GM23338 (cell line): ENCODE data around the gene LEKR1. TPM values are rescaled to one million over a fixed set of nuclear protein-coding genes. Genes with fewer than 3 reads are reported as not detected.
A peak's percentile ranks its signal among the peaks of the same experiment; 100 is the strongest.

ENCODE experiments used
- ATAC-seq: fragments of 200-7000 bp; cut with Tn5 transposase; 3 replicates; pipeline ENCODE4 v1.9.1; 2020
- DNase-seq: peaks from one replicate; pipeline ENCODE4 v3.0.0-alpha.2; 2015; ENCODE audit warnings: low spot score
- H2AFZ ChIP-seq: fragments of 200-600 bp; sonication (generic); 2 replicates; pipeline ENCODE4 v1.8.0; 2016; ENCODE audit warnings: antibody characterized with exemption, mild to moderate bottlenecking, moderate library complexity
- H3F3A ChIP-seq: fragments of 200-600 bp; sonication (generic); replicated peaks from 2 replicates; pipeline ENCODE4 v1.8.0; 2017; ENCODE audit warnings: antibody characterized with exemption, mixed run types, low read depth
- H3K27ac ChIP-seq: fragments of 200-600 bp; sonication (generic); 2 replicates; pipeline ENCODE4 v1.6.1; 2016; ENCODE audit warnings: low read depth
- H3K27me3 ChIP-seq: fragments of 200-600 bp; sonication (generic); 2 replicates; pipeline ENCODE4 v1.8.0; 2016; ENCODE audit warnings: mild to moderate bottlenecking, mixed run types, moderate library complexity; ENCODE audit not compliant: insufficient read depth
- H3K36me3 ChIP-seq: fragments of 200-600 bp; sonication (generic); 2 replicates; pipeline ENCODE4 v1.8.0; 2016; ENCODE audit warnings: mild to moderate bottlenecking; ENCODE audit not compliant: insufficient read depth
- H3K4me1 ChIP-seq: fragments of 200-600 bp; sonication (generic); 2 replicates; pipeline ENCODE4 v1.8.0; 2016; ENCODE audit warnings: mild to moderate bottlenecking, moderate library complexity; ENCODE audit not compliant: insufficient read depth
- H3K4me2 ChIP-seq: fragments of 200-600 bp; sonication (generic); 2 replicates; pipeline ENCODE4 v1.7.1; 2017; ENCODE audit warnings: mixed run types
- H3K4me3 ChIP-seq: fragments of 200-600 bp; sonication (generic); 2 replicates; pipeline ENCODE4 v1.6.1; 2016; ENCODE audit warnings: mixed run types
- H3K79me2 ChIP-seq: fragments of 200-600 bp; sonication (generic); replicated peaks from 2 replicates; pipeline ENCODE4 v1.8.0; 2017; ENCODE audit warnings: mild to moderate bottlenecking; ENCODE audit not compliant: insufficient read depth
- H3K9me2 ChIP-seq: fragments of 200-600 bp; sonication (generic); 2 replicates; pipeline ENCODE4 v1.8.0; 2017; ENCODE audit not compliant: insufficient read depth
- H4K20me1 ChIP-seq: fragments of 200-600 bp; sonication (generic); replicated peaks from 2 replicates; pipeline ENCODE4 v1.8.0; 2017; ENCODE audit warnings: mild to moderate bottlenecking; ENCODE audit not compliant: insufficient read depth
- H3K27ac Mint-ChIP-seq: 2 replicates; pipeline ENCODE4 v1.8.0; 2020; ENCODE audit warnings: inconsistent platforms, mild to moderate bottlenecking, moderate library complexity, mixed read lengths
- H3K27me3 Mint-ChIP-seq: 3 replicates; pipeline ENCODE4 v1.8.0; 2022; ENCODE audit warnings: low read depth, mild to moderate bottlenecking, moderate library complexity, mixed read lengths, inconsistent platforms; ENCODE audit not compliant: insufficient read depth, poor library complexity
- H3K36me3 Mint-ChIP-seq: 3 replicates; pipeline ENCODE4 v1.8.0; 2021; ENCODE audit warnings: low read depth, mild to moderate bottlenecking, inconsistent platforms, moderate library complexity, mixed read lengths
- H3K4me1 Mint-ChIP-seq: 3 replicates; pipeline ENCODE4 v1.8.0; 2020; ENCODE audit warnings: mild to moderate bottlenecking, inconsistent platforms, mixed read lengths
- H3K4me3 Mint-ChIP-seq: 3 replicates; pipeline ENCODE4 v1.8.0; 2021; ENCODE audit warnings: moderate library complexity, mild to moderate bottlenecking, inconsistent platforms, mixed read lengths
- H3K9me3 Mint-ChIP-seq: 3 replicates; pipeline ENCODE4 v1.8.0; 2020; ENCODE audit warnings: moderate library complexity, mild to moderate bottlenecking, inconsistent platforms, mixed read lengths
- EZH2 ChIP-seq: fragments of 200-600 bp; sonication (generic); IDR thresholded peaks from one replicate; pipeline ENCODE4 v1.8.0; 2017; ENCODE audit warnings: antibody characterized with exemption, mild to moderate bottlenecking, low read depth; ENCODE audit not compliant: unreplicated experiment
- JUNB ChIP-seq: IDR thresholded peaks from one replicate; pipeline ENCODE4 v1.6.1; 2016; ENCODE audit warnings: antibody characterized with exemption; ENCODE audit not compliant: unreplicated experiment
- POLR2AphosphoS5 ChIP-seq: IDR thresholded peaks from 2 replicates; pipeline ENCODE4 v1.6.1; 2016; ENCODE audit warnings: antibody characterized with exemption, low read depth
- polyA plus RNA-seq: library from polyadenylated mRNA; unstranded; fragments of >200 nt; fragmentation: Nextera tagmentation; extraction: Ambion mirVana; gene quantifications from 2 replicates; pipeline ENCODE4 v1.2.1, GENCODE V29; 2016
- total RNA-seq: library from RNA; depleted of rRNA; stranded (reverse); fragments of >200 nt; shearing (Covaris generic); gene quantifications from 2 replicates; pipeline ENCODE4 v1.2.3, GENCODE V29; 2014
- TF ChIP-seq, protein P1 (sequence below), 2 experiments: fragments of 200-600 bp in 1 of 2; sonication (generic) in 1 of 2; conservative IDR thresholded peaks; 2 replicates each; pipeline versions ENCODE4 v1.5.1 to v1.6.1; 2016 to 2017; ENCODE audit warnings: antibody characterized with exemption in 2 of 2, low read depth in 2 of 2, mild to moderate bottlenecking in 2 of 2, moderate library complexity in 1 of 2
- TF ChIP-seq, protein P2 (sequence below): IDR thresholded peaks from one replicate; pipeline ENCODE4 v1.6.1; 2018; ENCODE audit warnings: antibody characterized with exemption; ENCODE audit not compliant: unreplicated experiment
- TF ChIP-seq, protein P3 (sequence below): IDR thresholded peaks from 2 replicates; pipeline ENCODE4 v1.6.1; 2016; ENCODE audit warnings: antibody characterized with exemption

The LEKR1 gene
- total and polyA plus RNA-seq, 2 experiments from 2014 or later = not detected

DNA sequence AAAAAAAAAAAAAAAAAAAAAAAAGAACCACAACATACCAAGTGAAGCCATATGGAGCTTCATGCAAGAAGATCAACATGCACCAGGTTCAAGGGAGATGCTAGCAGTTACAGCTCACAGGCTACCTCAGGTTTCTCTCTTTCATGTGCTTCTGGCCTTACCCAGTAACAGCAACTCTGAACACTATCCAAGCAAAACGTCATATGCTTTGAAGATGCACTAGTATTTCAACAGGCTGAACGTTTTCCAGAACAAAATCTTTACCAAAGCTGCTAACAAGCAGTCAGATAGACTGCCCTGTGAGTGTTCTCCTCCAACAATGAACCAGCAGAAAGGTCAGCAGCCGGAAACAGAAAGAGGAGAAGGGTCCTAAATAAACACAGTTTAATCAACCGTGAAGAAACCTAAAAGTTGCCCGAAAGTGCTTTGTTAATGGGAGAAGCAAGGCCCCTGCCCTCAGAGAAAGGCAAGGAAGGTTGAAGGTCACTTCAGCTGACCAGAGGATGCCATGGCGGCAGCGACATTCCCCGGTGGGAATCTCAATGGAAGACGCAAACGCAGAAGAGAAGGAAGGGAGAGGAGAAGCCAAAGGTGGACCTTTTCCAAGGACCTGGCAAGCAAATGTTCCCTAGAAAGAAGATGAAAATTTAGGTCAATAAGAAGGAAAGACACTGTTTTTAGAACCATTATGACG lies 253.7 kb downstream of the LEKR1 start:
- H3K27ac Mint-ChIP-seq = no peak overlapping the region

DNA sequence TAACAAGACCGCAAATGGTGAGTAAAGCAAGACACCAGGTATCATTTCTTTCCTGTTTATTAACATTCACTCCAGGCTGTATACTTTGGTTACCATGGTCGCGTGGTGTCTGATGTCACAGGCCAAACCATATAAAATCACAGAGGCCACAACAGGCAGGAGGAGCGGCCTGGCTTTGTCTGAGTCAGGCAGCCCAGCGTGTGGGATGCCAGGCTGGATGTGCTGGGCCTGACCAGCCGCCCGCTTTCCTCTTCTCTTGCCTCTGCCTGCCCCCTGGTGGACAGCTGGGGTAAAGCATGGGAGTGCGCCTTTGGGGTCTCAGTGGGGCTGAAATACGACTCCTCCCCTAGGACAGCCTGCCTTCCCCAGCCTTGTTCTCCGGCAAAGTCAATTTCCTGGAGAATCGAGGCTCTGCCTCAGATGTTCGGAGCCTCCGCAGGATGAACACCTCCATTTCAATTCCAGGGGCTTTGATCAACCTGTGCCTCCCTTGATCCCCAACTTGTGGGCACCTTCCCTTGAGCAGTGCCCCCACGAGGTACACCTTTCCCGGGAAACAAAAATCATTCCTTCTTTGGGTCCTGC lies 255.6 kb downstream of the LEKR1 start:
- Histone ChIP-seq H3F3A (no peaks in the 10 kb centered on the region), H3K9me2 (no peaks in the 10 kb centered on the region), H4K20me1 (no peaks in the 10 kb centered on the region), H3K4me2 (peak overlapping the region; percentile 55), H3K4me3 (0 out of 2 replicates have a peak overlapping the region, but pooled peaks have one; percentile 17), H3K36me3 (no peaks in the 10 kb centered on the region), H2AFZ (peak overlapping the region; percentile 82), H3K27me3 (no peaks in the 10 kb centered on the region), H3K27ac (no peak overlapping the region), H3K79me2 (no peaks in the 10 kb centered on the region), H3K4me1 (no peaks in the 10 kb centered on the region; the same call in 1 of the 2 replicates)
- TF ChIP-seq, protein P1, sequence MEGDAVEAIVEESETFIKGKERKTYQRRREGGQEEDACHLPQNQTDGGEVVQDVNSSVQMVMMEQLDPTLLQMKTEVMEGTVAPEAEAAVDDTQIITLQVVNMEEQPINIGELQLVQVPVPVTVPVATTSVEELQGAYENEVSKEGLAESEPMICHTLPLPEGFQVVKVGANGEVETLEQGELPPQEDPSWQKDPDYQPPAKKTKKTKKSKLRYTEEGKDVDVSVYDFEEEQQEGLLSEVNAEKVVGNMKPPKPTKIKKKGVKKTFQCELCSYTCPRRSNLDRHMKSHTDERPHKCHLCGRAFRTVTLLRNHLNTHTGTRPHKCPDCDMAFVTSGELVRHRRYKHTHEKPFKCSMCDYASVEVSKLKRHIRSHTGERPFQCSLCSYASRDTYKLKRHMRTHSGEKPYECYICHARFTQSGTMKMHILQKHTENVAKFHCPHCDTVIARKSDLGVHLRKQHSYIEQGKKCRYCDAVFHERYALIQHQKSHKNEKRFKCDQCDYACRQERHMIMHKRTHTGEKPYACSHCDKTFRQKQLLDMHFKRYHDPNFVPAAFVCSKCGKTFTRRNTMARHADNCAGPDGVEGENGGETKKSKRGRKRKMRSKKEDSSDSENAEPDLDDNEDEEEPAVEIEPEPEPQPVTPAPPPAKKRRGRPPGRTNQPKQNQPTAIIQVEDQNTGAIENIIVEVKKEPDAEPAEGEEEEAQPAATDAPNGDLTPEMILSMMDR (conservative IDR thresholded peaks at IDR 0.05; ENCODE audit: low read depth in 2 of 2) = peak; percentile 88 to 99
- TF ChIP-seq, protein P2, sequence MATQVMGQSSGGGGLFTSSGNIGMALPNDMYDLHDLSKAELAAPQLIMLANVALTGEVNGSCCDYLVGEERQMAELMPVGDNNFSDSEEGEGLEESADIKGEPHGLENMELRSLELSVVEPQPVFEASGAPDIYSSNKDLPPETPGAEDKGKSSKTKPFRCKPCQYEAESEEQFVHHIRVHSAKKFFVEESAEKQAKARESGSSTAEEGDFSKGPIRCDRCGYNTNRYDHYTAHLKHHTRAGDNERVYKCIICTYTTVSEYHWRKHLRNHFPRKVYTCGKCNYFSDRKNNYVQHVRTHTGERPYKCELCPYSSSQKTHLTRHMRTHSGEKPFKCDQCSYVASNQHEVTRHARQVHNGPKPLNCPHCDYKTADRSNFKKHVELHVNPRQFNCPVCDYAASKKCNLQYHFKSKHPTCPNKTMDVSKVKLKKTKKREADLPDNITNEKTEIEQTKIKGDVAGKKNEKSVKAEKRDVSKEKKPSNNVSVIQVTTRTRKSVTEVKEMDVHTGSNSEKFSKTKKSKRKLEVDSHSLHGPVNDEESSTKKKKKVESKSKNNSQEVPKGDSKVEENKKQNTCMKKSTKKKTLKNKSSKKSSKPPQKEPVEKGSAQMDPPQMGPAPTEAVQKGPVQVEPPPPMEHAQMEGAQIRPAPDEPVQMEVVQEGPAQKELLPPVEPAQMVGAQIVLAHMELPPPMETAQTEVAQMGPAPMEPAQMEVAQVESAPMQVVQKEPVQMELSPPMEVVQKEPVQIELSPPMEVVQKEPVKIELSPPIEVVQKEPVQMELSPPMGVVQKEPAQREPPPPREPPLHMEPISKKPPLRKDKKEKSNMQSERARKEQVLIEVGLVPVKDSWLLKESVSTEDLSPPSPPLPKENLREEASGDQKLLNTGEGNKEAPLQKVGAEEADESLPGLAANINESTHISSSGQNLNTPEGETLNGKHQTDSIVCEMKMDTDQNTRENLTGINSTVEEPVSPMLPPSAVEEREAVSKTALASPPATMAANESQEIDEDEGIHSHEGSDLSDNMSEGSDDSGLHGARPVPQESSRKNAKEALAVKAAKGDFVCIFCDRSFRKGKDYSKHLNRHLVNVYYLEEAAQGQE = no peak
- no peak for TF ChIP-seq JUNB
- ATAC-seq (peak; percentile 93), DNase-seq (peak; percentile 98)
- H3K27me3 Mint-ChIP-seq = peaks cover 2% of the 10 kb centered on the region
- no peaks in the 10 kb centered on the region for H3K36me3 Mint-ChIP-seq
- peak overlapping the region; percentile 21; the same call in 1 of the 2 replicates for H3K27ac Mint-ChIP-seq
- no peaks in the 10 kb centered on the region for H3K9me3 Mint-ChIP-seq
- H3K4me1 Mint-ChIP-seq = peaks cover 14% of the 10 kb centered on the region; the same call in 2 of the 3 replicates
- 0 out of 3 replicates have a peak overlapping the region, but pooled peaks have one; percentile 27 for H3K4me3 Mint-ChIP-seq

More for the DNA sequence above, 253.7 kb downstream of the LEKR1 start:
- Histone ChIP-seq H3K9me2 (no peaks in the 10 kb centered on the region), H3K36me3 (no peaks in the 10 kb centered on the region), H3K4me3 (no peak overlapping the region), H2AFZ (no peak overlapping the region), H3K79me2 (no peaks in the 10 kb centered on the region), H3K27me3 (no peaks in the 10 kb centered on the region), H3K27ac (no peak overlapping the region), H3K4me1 (peaks cover 3% of the 10 kb centered on the region; the same call in 1 of the 2 replicates), H3F3A (no peaks in the 10 kb centered on the region), H4K20me1 (no peaks in the 10 kb centered on the region), H3K4me2 (no peak overlapping the region)
- no peaks in the 10 kb centered on the region for H3K36me3 Mint-ChIP-seq
- TF ChIP-seq POLR2AphosphoS5 (no peak), EZH2 (no peak)
- TF ChIP-seq, protein P3, sequence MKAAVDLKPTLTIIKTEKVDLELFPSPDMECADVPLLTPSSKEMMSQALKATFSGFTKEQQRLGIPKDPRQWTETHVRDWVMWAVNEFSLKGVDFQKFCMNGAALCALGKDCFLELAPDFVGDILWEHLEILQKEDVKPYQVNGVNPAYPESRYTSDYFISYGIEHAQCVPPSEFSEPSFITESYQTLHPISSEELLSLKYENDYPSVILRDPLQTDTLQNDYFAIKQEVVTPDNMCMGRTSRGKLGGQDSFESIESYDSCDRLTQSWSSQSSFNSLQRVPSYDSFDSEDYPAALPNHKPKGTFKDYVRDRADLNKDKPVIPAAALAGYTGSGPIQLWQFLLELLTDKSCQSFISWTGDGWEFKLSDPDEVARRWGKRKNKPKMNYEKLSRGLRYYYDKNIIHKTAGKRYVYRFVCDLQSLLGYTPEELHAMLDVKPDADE = no peak
- no peak for ATAC-seq
- no peak overlapping the region for H3K4me3 Mint-ChIP-seq
- DNase-seq = no peak
- H3K27me3 Mint-ChIP-seq = peaks cover 2% of the 10 kb centered on the region
- H3K9me3 Mint-ChIP-seq = no peaks in the 10 kb centered on the region
- peaks cover 23% of the 10 kb centered on the region; the same call in 2 of the 3 replicates for H3K4me1 Mint-ChIP-seq
